ENCODE results near the gene MAGI2.

Gene MAGI2

DNA sequence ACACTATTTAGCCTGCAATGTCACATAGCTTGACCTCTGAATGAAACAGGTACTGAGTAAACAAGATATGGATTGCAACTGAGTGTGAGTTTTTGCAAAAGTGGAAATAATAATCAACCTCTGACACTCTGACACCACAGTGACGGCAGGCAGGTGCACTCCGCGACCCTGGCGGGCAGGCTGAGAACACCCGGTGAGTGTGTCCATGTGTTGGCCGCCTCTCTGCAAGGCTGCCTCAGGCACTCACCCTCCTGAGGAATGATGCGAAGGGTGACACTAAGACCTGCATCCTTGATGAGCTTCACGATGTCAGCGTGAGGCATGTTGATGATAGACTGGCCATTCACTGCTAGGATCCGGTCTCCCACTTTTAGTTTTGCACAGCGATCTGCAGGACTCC lies 1318.7 kb downstream of the MAGI2 start:
- ATAC-seq: no peak

DNA sequence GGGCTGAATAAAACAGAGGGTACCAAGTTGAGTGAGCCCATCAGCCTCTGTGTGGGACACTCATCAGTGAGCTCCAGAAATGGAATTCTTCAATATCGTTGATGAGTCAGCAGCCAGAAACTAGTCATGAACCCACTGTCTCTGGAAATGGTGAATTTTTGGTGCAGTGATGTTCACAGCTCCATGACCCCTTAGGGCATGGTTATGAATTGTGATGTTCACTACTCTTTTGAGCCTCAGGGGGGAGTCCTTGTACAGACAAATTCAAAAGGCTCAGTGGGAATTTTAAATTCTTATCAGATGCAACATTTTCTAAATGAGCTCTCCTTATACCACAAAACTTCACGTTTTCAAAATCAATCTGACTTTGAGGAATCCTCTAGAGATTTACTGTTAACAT lies 1319.2 kb downstream of the MAGI2 start:
- peak; percentile 69 for ATAC-seq
- TF ChIP-seq, protein P1, sequence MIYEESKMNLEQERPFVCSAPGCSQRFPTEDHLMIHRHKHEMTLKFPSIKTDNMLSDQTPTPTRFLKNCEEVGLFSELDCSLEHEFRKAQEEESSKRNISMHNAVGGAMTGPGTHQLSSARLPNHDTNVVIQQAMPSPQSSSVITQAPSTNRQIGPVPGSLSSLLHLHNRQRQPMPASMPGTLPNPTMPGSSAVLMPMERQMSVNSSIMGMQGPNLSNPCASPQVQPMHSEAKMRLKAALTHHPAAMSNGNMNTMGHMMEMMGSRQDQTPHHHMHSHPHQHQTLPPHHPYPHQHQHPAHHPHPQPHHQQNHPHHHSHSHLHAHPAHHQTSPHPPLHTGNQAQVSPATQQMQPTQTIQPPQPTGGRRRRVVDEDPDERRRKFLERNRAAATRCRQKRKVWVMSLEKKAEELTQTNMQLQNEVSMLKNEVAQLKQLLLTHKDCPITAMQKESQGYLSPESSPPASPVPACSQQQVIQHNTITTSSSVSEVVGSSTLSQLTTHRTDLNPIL (CRISPR knock-in tag; IDR thresholded peaks at IDR 0.05; ENCODE audit: low read depth): no peak
- no peak for TF ChIP-seq SNAI2 (CRISPR knock-in tag; IDR thresholded peaks at IDR 0.05)
- no peak for TF ChIP-seq GLIS3 (CRISPR knock-in tag; IDR thresholded peaks at IDR 0.05)

More for the DNA sequence above, 1318.7 kb downstream of the MAGI2 start:
- no peak for TF ChIP-seq ISL1 (CRISPR knock-in tag; IDR thresholded peaks at IDR 0.05)
- TF ChIP-seq TCF4 (CRISPR knock-in tag; IDR thresholded peaks at IDR 0.05; ENCODE audit: borderline replicate concordance): no peak
- no peak for TF ChIP-seq GLIS3 (CRISPR knock-in tag; IDR thresholded peaks at IDR 0.05)
- TF ChIP-seq, protein P2, sequence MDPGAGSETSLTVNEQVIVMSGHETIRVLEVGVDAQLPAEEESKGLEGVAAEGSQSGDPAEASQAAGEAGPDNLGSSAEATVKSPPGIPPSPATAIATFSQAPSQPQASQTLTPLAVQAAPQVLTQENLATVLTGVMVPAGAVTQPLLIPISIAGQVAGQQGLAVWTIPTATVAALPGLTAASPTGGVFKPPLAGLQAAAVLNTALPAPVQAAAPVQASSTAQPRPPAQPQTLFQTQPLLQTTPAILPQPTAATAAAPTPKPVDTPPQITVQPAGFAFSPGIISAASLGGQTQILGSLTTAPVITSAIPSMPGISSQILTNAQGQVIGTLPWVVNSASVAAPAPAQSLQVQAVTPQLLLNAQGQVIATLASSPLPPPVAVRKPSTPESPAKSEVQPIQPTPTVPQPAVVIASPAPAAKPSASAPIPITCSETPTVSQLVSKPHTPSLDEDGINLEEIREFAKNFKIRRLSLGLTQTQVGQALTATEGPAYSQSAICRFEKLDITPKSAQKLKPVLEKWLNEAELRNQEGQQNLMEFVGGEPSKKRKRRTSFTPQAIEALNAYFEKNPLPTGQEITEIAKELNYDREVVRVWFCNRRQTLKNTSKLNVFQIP (CRISPR knock-in tag; IDR thresholded peaks at IDR 0.05; ENCODE audit: borderline replicate concordance, low read depth): no peak
- no peak for TF ChIP-seq TOX (CRISPR knock-in tag; IDR thresholded peaks at IDR 0.05; ENCODE audit: borderline replicate concordance)
- TF ChIP-seq, protein P3, sequence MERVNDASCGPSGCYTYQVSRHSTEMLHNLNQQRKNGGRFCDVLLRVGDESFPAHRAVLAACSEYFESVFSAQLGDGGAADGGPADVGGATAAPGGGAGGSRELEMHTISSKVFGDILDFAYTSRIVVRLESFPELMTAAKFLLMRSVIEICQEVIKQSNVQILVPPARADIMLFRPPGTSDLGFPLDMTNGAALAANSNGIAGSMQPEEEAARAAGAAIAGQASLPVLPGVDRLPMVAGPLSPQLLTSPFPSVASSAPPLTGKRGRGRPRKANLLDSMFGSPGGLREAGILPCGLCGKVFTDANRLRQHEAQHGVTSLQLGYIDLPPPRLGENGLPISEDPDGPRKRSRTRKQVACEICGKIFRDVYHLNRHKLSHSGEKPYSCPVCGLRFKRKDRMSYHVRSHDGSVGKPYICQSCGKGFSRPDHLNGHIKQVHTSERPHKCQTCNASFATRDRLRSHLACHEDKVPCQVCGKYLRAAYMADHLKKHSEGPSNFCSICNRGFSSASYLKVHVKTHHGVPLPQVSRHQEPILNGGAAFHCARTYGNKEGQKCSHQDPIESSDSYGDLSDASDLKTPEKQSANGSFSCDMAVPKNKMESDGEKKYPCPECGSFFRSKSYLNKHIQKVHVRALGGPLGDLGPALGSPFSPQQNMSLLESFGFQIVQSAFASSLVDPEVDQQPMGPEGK (CRISPR knock-in tag; IDR thresholded peaks at IDR 0.05; ENCODE audit: borderline replicate concordance): no peak

DNA sequence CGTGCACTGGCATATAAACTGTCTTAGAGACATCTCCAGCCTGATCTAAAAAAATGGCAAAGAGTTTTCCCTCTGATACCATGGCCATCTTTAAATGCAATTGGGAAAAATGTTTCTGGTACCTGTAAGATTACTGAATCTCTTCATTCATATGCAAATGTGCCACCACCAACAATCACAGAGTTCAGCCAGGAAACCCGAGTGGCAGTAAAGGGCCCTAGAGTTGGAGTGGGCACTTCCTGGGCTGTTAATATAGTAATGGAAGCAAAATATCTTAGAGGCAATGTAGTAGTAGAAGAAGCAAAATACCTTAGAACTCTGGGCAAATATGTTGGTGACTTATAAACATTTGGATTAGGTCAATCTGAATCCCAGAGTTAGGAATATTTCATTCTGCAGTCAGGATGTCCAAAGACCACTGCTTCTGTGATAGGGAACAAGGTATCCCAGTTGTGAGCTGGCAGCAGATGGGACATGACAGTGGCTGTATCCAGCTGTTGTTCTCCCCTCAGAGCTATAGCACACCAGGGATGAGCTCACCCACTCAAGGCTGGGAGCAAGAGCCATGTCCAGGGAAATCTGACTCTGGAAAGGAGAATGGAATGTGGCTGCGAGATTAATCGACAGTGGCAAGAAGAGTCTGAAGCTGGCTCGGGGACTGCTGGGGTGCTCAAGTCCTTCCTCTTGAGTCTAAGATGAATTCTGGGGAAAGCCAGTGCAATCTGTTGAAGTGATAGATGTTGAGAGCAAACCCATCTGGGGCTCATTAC lies 1322.8 kb downstream of the MAGI2 start:
- TF ChIP-seq OSR1 (CRISPR knock-in tag; IDR thresholded peaks at IDR 0.05): no peak
- TF ChIP-seq, protein P4, sequence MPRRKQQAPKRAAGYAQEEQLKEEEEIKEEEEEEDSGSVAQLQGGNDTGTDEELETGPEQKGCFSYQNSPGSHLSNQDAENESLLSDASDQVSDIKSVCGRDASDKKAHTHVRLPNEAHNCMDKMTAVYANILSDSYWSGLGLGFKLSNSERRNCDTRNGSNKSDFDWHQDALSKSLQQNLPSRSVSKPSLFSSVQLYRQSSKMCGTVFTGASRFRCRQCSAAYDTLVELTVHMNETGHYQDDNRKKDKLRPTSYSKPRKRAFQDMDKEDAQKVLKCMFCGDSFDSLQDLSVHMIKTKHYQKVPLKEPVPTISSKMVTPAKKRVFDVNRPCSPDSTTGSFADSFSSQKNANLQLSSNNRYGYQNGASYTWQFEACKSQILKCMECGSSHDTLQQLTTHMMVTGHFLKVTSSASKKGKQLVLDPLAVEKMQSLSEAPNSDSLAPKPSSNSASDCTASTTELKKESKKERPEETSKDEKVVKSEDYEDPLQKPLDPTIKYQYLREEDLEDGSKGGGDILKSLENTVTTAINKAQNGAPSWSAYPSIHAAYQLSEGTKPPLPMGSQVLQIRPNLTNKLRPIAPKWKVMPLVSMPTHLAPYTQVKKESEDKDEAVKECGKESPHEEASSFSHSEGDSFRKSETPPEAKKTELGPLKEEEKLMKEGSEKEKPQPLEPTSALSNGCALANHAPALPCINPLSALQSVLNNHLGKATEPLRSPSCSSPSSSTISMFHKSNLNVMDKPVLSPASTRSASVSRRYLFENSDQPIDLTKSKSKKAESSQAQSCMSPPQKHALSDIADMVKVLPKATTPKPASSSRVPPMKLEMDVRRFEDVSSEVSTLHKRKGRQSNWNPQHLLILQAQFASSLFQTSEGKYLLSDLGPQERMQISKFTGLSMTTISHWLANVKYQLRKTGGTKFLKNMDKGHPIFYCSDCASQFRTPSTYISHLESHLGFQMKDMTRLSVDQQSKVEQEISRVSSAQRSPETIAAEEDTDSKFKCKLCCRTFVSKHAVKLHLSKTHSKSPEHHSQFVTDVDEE (CRISPR knock-in tag; IDR thresholded peaks at IDR 0.05): no peak
- TF ChIP-seq ISL1 (CRISPR knock-in tag; IDR thresholded peaks at IDR 0.05): no peak
- TF ChIP-seq, protein P5, sequence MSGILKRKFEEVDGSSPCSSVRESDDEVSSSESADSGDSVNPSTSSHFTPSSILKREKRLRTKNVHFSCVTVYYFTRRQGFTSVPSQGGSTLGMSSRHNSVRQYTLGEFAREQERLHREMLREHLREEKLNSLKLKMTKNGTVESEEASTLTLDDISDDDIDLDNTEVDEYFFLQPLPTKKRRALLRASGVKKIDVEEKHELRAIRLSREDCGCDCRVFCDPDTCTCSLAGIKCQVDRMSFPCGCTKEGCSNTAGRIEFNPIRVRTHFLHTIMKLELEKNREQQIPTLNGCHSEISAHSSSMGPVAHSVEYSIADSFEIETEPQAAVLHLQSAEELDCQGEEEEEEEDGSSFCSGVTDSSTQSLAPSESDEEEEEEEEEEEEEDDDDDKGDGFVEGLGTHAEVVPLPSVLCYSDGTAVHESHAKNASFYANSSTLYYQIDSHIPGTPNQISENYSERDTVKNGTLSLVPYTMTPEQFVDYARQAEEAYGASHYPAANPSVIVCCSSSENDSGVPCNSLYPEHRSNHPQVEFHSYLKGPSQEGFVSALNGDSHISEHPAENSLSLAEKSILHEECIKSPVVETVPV (CRISPR knock-in tag; IDR thresholded peaks at IDR 0.05): no peak
- no peak for TF ChIP-seq ZNF565 (CRISPR knock-in tag; conservative IDR thresholded peaks at IDR 0.05; ENCODE audit: low read depth)
- TF ChIP-seq GLIS3 (CRISPR knock-in tag; IDR thresholded peaks at IDR 0.05): no peak
- TF ChIP-seq ZC3H10 (CRISPR knock-in tag; IDR thresholded peaks at IDR 0.05): no peak
- no peak for TF ChIP-seq TCF4 (CRISPR knock-in tag; IDR thresholded peaks at IDR 0.05; ENCODE audit: borderline replicate concordance)
- TF ChIP-seq ZNF70 (CRISPR knock-in tag; IDR thresholded peaks at IDR 0.05): no peak
- no peak for TF ChIP-seq ZFP3 (CRISPR knock-in tag; IDR thresholded peaks at IDR 0.05)
- TF ChIP-seq CSDC2 (CRISPR knock-in tag; IDR thresholded peaks at IDR 0.05): no peak
- TF ChIP-seq ESRRG (CRISPR knock-in tag; IDR thresholded peaks at IDR 0.05): no peak
- TF ChIP-seq ZFP30 (CRISPR knock-in tag; IDR thresholded peaks at IDR 0.05): no peak
- no peak for TF ChIP-seq TOX (CRISPR knock-in tag; IDR thresholded peaks at IDR 0.05; ENCODE audit: borderline replicate concordance)
- TF ChIP-seq, protein P3 (CRISPR knock-in tag; IDR thresholded peaks at IDR 0.05; ENCODE audit: borderline replicate concordance): no peak
- TF ChIP-seq, protein P2 (CRISPR knock-in tag; IDR thresholded peaks at IDR 0.05; ENCODE audit: borderline replicate concordance, low read depth): no peak
- peak; percentile 28; the same call in 2 of the 3 replicates for ATAC-seq

All from SK-N-SH treated with all-trans-retinoic acid at 6 μM for 48 hours (cell line).